HCT116 (cell line): ENCODE measurements around the gene UNC93B1. TPM values are rescaled to one million over a fixed set of nuclear protein-coding genes. Genes with fewer than 3 reads are reported as not detected.

Experiments used
- ATAC-seq: fragments of 200-7000 bp; cut with Tn5 transposase; 2 replicates; pipeline ENCODE4 v1.9.1; 2020; ENCODE audit warnings: mild to moderate bottlenecking, moderate library complexity
- BruUV-seq: library from RNA; stranded (reverse); fragments of 400-500 nt; replicated peaks from 2 replicates; lab custom pipeline; 2021; lab: Mats Ljungman, UMichigan
- CTCF ChIA-PET: fragments of 300-600 bp; sonication (Branson Sonifier 250); formaldehyde crosslinking; loops from one replicate; lab custom pipeline; 2021; ENCODE audit warnings: antibody characterized with exemption; lab: Charles Lee
- POLR2A ChIA-PET: fragments of 300-600, 350-600 bp; sonication (Branson Sonifier 250); formaldehyde crosslinking; loops from one replicate; lab custom pipeline; 2021; ENCODE audit warnings: antibody characterized with exemption; lab: Charles Lee
- RAD21 ChIA-PET, 2 experiments: fragments of 300-600 bp; sonication (Branson Sonifier 250); formaldehyde crosslinking; loops; one replicate each; lab custom pipeline; 2023; ENCODE audit warnings: low total read pairs in 2 of 2; ENCODE audit not compliant: uncharacterized antibody in 2 of 2, unreplicated experiment in 2 of 2, low non-redundant PET in 1 of 2; lab: Charles Lee
- DNase-seq: peaks from one replicate; pipeline ENCODE4 v3.0.0-alpha.2; 2010; ENCODE audit warnings: low read depth, low spot score
- H2AFZ ChIP-seq: fragments of 200-600 bp; shearing (Covaris generic), sonication (generic); 2 replicates; pipeline ENCODE4 v1.6.1; 2017; ENCODE audit warnings: low read depth, mixed run types, mixed read lengths, antibody characterized with exemption, low read length; ENCODE audit not compliant: poor library complexity, severe bottlenecking
- H3K27ac ChIP-seq: 2 replicates; pipeline ENCODE4 v1.5.1; 2012; ENCODE audit warnings: low read depth, low read length
- H3K27me3 ChIP-seq: fragments of 200-600 bp; sonication (generic); 2 replicates; pipeline ENCODE4 v1.6.1; 2016; ENCODE audit warnings: mixed run types, low read length, mixed read lengths; ENCODE audit not compliant: insufficient read depth
- H3K36me3 ChIP-seq, 2 experiments: fragments of 200-500 bp in 1 of 2; fragments of 200-600 bp in 1 of 2; sonication (Bioruptor generic) in 1 of 2; sonication (generic) in 1 of 2; 2 replicates each; pipeline versions ENCODE4 v1.5.1 to v1.6.1; 2014 to 2016; ENCODE audit warnings: low read length in 2 of 2, inconsistent platforms in 1 of 2, mixed read lengths in 1 of 2, mixed run types in 1 of 2; ENCODE audit not compliant: insufficient read depth in 2 of 2, control insufficient read depth in 1 of 2
- H3K4me1 ChIP-seq, 2 experiments: fragments of 200-600 bp in 1 of 2; sonication (generic) in 1 of 2; 2 replicates each; pipeline versions ENCODE4 v1.5.1 to v1.6.1; 2012 to 2017; ENCODE audit warnings: low read length in 2 of 2, inconsistent platforms in 1 of 2, mild to moderate bottlenecking in 1 of 2, mixed read lengths in 1 of 2, mixed run types in 1 of 2, moderate library complexity in 1 of 2; ENCODE audit not compliant: insufficient read depth in 2 of 2, control insufficient read depth in 1 of 2
- H3K4me2 ChIP-seq: fragments of 200-600 bp; sonication (generic); 2 replicates; pipeline ENCODE4 v1.6.1; 2017; ENCODE audit warnings: mixed run types, low read length, mixed read lengths
- H3K4me3 ChIP-seq, 2 experiments: fragments of 200-600 bp in 1 of 2; sonication (generic) in 1 of 2; replicated peaks in 1 of 2; 2 replicates each; pipeline ENCODE4 v1.5.1; 2011 to 2016; ENCODE audit warnings: low read length in 2 of 2, control low read depth in 1 of 2, low read depth in 1 of 2, mild to moderate bottlenecking in 1 of 2, mixed read lengths in 1 of 2, mixed run types in 1 of 2
- H3K79me2 ChIP-seq: fragments of 200-600 bp; sonication (generic); 2 replicates; pipeline ENCODE4 v1.6.1; 2017; ENCODE audit warnings: mild to moderate bottlenecking, mixed run types, low read length, moderate library complexity, mixed read lengths; ENCODE audit not compliant: insufficient read depth
- H3K9ac ChIP-seq: fragments of 200-600 bp; sonication (generic); 2 replicates; pipeline ENCODE4 v1.6.1; 2016; ENCODE audit warnings: low read length, mixed read lengths
- H3K9me2 ChIP-seq: fragments of 200-600 bp; sonication (generic), shearing (Covaris generic); 2 replicates; pipeline ENCODE4 v1.6.1; 2017; ENCODE audit warnings: mixed run types, mild to moderate bottlenecking, moderate library complexity; ENCODE audit not compliant: insufficient read depth
- H3K9me3 ChIP-seq, 2 experiments: fragments of 200-500 bp in 1 of 2; fragments of 200-600 bp in 1 of 2; sonication (Bioruptor generic) in 1 of 2; sonication (generic) in 1 of 2; 2 replicates each; pipeline ENCODE4 v1.6.1; 2014 to 2017; ENCODE audit warnings: low read length in 2 of 2, mixed read lengths in 2 of 2, inconsistent platforms in 1 of 2, low read depth in 1 of 2, mild to moderate bottlenecking in 1 of 2, mixed run types in 1 of 2, moderate library complexity in 1 of 2; ENCODE audit not compliant: control insufficient read depth in 1 of 2, insufficient read depth in 1 of 2
- H4K20me1 ChIP-seq: fragments of 200-600 bp; sonication (generic), shearing (Covaris generic); 2 replicates; pipeline ENCODE4 v1.6.1; 2017; ENCODE audit warnings: mixed run types, mild to moderate bottlenecking, moderate library complexity; ENCODE audit not compliant: insufficient read depth
- ATF3 ChIP-seq: IDR thresholded peaks from 2 replicates; pipeline ENCODE4 v1.6.1; 2012
- CTCF ChIP-seq, 3 experiments: fragments of 200-600 bp in 1 of 3; sonication (generic) in 1 of 3; IDR thresholded peaks in 2 of 3; conservative IDR thresholded peaks in 1 of 3; 2 replicates each; pipeline ENCODE4 v1.5.1; 2012 to 2017; ENCODE audit warnings: low read depth in 2 of 3, low read length in 2 of 3, antibody characterized with exemption in 1 of 3, borderline replicate concordance in 1 of 3, control low read depth in 1 of 3, mild to moderate bottlenecking in 1 of 3, mixed read lengths in 1 of 3, mixed run types in 1 of 3, moderate library complexity in 1 of 3; ENCODE audit not compliant: insufficient read depth in 1 of 3
- EGR1 ChIP-seq: IDR thresholded peaks from 2 replicates; pipeline ENCODE4 v1.6.1; 2012; ENCODE audit warnings: low read depth
- EZH2 ChIP-seq: fragments of 200-600 bp; sonication (generic); IDR thresholded peaks from 2 replicates; pipeline ENCODE4 v1.6.1; 2017; ENCODE audit warnings: antibody characterized with exemption, mixed run types
- EZH2phosphoT487 ChIP-seq: fragments of 200-600 bp; IDR thresholded peaks from 2 replicates; pipeline ENCODE4 v1.6.1; 2018; ENCODE audit warnings: antibody characterized with exemption, borderline replicate concordance
- FOSL1 ChIP-seq: IDR thresholded peaks from 2 replicates; pipeline ENCODE4 v1.6.1; 2012; ENCODE audit warnings: low read depth
- JUND ChIP-seq: IDR thresholded peaks from 2 replicates; pipeline ENCODE4 v1.6.1; 2012
- POLR2A ChIP-seq: IDR thresholded peaks from 2 replicates; pipeline ENCODE4 v1.7.0; 2011; ENCODE audit warnings: borderline replicate concordance; ENCODE audit not compliant: insufficient read depth, insufficient read length; ENCODE audit errors: extremely low read depth
- POLR2AphosphoS5 ChIP-seq: IDR thresholded peaks from 2 replicates; pipeline ENCODE4 v1.6.1; 2011; ENCODE audit warnings: mild to moderate bottlenecking, low read depth, low read length, moderate library complexity
- TCF7L2 ChIP-seq: IDR thresholded peaks from 2 replicates; pipeline ENCODE4 v1.7.0; 2011; ENCODE audit warnings: borderline replicate concordance, inconsistent platforms; ENCODE audit not compliant: insufficient read depth, insufficient read length; ENCODE audit errors: extremely low read depth
- YY1 ChIP-seq: IDR thresholded peaks from 2 replicates; pipeline ENCODE4 v1.6.1; 2011; ENCODE audit warnings: low read length, low read depth, moderate library complexity, mild to moderate bottlenecking; ENCODE audit not compliant: insufficient replicate concordance; ENCODE audit errors: extremely low read depth
- ZBTB33 ChIP-seq: IDR thresholded peaks from 2 replicates; pipeline ENCODE4 v1.6.1; 2011; ENCODE audit warnings: mild to moderate bottlenecking, low read length, moderate library complexity; ENCODE audit not compliant: insufficient replicate concordance; ENCODE audit errors: extremely low read depth
- ZFX ChIP-seq: fragments of 450-650 bp; IDR thresholded peaks from 2 replicates; pipeline ENCODE4 v1.6.1; 2017
- intact Hi-C: fragments of 100-400 bp; cut with micrococcal nuclease; formaldehyde crosslinking; loops from 2 replicates; pipeline ENCODE4 v1.10.0; 2022
- total RNA-seq: library from RNA; stranded (reverse); gene quantifications from one replicate; pipeline ENCODE4 v1.2.1, GENCODE V29; 2021; ENCODE audit not compliant: unreplicated experiment

The UNC93B1 gene
- total RNA-seq, 1 experiment from 2014 or later = 72.9 TPM

GRCh38 chr11:68004551-68005335 lies 846 bp upstream of the UNC93B1 start:
- H3K27ac ChIP-seq = peak overlapping the region; percentile 77
- ATAC-seq (peak; percentile 79), DNase-seq (peak; percentile 84)
- H3K4me1 ChIP-seq = peaks cover 31 to 45% of the 10 kb centered on the region in 2 experiments
- RAD21 ChIA-PET = no interaction called here
- CTCF ChIA-PET = no interaction called here
- TF ChIP-seq FOSL1 (no peak), POLR2AphosphoS5 (peak; percentile 66; the same call in 1 of the 2 replicates), POLR2A (peak; percentile 93), YY1 (peak; percentile 65), EZH2 (no peak), ATF3 (no peak), ZFX (no peak), ZBTB33 (no peak), EGR1 (no peak), CTCF (IDR thresholded peaks at IDR 0.05 in 2 of 3, conservative IDR thresholded peaks at IDR 0.05 in 1 of 3; ENCODE audit: borderline replicate concordance in 1 of 3, insufficient read depth in 1 of 3, low read depth in 2 of 3, low read length in 2 of 3) (no peak), JUND (no peak), TCF7L2 (no peak), EZH2phosphoT487 (no peak)
- no peak overlapping the region for H2AFZ ChIP-seq
- H3K36me3 ChIP-seq = no peaks in the 10 kb centered on the region
- H3K79me2 ChIP-seq = 0 out of 2 replicates have a peak, but pooled peaks cover 4% of the 10 kb centered on the region
- H3K27me3 ChIP-seq = no peaks in the 10 kb centered on the region
- POLR2A ChIA-PET = interaction anchor here (1.5 kb wide), 1 partner anchor 10 kb away, joined by 3 read pairs; no protein-coding TSS in a partner anchor
- intact Hi-C loops = no loop called here
- no peaks in the 10 kb centered on the region for H3K9me2 ChIP-seq
- no peaks in the 10 kb centered on the region for H4K20me1 ChIP-seq
- peak overlapping the region; percentile 78 for H3K9ac ChIP-seq
- BruUV-seq = no TSS peak
- H3K4me2 ChIP-seq = peak overlapping the region; percentile 98
- no peaks in the 10 kb centered on the region for H3K9me3 ChIP-seq
- H3K4me3 ChIP-seq = peak overlapping the region; percentile 58 to 78
